ENCODE results near the gene CARD11.
"Not testable (repeated sequence)": the region's sequence is repeated elsewhere in the genome, so short reads cannot be mapped to it uniquely, and the experiment has no call there.

CARD11 gene

DNA sequence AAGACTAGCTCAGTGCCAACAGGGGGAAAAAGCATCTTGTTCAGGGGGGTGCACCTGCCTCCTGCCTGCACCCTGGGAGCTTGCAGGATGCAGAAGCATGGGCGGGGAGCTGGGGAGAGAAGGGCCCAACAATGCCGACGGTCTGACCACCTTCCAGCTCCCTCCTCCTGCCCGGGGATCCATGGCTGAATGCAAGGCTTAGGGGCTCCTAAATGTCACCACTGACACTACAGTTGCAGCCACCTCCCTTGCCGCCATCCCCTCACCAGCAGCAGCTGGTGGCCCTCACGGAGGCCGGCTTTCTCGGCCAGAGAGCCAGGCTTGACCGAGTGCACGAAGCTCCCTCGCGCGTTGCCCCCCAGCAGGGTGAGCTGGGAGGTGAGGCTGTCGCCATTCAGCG, 120.8 kb downstream of the CARD11 start:
- no peak for DNase-seq

DNA sequence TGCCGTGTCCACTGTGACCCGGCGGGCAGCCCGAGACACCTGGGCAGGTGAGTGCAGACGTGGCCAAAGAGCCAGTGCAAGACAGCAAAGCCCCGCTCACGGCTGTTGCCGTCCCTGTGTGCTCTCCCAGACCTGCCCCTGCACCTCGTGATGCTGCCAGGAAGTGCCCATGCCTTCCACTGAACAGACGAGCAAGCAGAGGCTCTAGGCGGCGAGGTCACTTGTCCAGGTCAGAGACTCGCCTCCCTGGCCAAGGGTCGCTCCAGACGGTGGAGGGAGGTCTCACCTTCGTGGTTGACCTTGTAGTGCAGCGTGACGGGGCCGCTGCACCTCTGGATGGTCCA, 121.3 kb downstream of the CARD11 start:
- DNase-seq = no peak

DNA sequence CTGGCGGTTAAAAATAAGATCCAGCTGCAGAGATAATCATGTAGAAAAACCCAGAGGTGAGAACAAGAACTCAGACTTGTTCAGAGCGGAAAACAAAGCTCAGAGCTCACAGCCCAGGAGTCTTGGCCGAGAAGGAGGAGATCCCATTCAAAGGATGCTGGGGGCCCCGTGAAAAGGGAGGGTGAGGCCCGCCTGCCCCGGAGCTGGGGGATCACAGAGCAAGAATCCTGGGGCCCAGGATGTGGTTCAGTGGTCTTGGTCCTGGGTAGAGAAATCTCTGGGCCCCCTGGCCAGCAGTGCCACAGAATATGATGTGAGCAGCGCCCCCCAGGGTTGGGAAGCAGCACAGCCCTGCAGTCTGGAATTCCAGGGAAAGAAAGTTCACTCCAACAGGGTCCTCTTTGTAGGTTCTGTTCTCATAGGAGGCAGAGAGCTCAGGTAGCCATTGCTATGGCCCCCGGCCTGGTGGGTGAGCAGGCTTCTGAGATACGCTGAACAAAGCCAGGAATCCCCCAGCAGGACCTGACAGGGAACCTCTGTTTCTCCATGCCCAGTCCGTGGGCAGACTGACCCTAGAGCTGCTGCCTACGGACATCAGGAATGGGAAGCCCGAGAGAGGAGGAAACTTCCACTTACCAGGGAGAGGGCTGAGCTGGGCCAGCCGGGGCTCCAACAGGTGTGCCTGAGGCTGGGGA, 121.9 kb downstream of the CARD11 start:
- no peak for DNase-seq

DNA sequence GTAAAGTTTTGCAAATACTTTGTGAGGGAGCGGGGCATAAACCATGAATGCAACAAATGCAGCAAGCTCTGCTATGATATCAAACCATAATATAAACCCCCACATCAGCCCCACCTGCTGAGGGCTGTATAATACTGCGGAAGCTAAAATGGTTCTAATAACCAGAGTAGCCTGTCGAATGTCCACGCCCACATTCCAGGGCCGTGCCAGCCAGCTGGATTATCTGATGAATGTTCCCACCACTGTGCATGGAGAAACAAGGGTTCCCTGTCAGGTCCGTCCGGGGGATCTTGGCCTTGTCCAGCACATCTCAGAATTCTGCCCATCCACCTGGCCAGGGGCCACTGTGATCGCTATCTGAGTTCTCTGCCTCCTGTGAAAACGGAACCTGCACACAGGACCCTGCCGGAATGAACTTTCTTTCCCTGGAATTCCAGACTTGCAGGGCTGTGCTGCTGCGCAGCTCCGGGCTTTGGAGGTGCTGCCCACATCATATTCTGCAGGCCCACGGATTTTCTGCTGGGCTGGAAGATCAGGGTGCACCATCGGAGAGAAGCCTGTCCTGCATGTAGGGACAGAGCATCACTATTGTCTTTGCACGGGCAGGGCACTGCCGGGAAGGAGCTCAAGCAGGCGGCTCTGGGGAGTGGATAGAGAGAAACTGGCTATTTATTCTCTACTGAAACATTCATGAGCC, 122.6 kb downstream of the CARD11 start:
- no peak for DNase-seq

DNA sequence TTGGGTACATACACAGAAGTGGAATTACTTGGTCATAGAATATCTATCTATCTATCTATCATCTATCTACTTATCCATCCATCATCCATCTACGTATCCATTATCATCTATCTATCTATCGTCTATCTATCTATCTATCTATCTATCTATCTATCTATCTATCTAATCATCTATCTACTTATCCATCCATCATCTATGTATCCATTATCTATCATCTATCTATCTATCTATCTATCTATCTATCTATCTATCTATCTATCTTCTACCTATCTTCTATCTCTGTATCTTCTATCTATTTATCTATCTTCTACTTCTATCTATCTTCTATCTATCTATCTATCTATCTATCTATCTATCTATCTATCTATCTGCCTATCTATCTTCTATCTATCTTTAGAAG, 123.2 kb downstream of the CARD11 start:
- DNase-seq = not testable (repeated sequence)

DNA sequence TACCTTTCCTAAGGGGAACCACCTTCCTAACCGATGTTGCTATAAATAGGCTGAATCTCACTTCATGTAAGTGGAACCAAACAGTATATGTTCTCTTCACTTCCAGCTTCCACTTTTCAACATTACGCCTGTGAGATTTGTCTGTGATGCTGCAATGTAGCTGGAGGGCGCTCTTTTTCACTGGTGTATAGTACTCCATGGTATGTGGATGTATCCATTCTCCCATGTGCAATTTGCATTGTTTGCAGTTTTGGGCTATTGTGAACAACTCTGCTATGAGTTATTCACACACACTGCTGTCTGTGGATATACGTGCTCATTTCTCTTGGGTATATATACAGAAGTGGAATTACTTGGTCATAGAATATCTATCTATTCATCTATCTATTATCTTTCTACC, 123.6 kb downstream of the CARD11 start:
- no peak for DNase-seq

DNA sequence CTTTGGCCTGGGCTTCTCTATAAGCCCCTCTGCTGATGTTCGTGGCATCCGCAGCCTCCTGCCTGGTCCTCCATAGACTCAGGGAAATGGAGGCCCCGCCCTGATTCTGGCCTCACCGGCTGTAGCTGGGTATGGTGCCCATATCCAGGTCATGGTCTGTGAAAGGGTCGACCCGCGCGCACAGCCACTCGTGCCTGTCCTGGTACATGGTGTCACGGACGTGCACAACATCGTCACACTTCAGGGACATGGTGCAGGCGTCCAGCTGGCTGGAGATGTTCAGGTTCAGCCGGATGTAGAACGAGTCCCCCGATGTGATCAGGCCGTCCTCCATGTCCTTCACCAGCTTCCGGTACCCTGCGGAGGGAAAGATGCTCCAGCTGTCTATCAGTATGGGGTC, 124.4 kb downstream of the CARD11 start:
- DNase-seq = no peak

DNA sequence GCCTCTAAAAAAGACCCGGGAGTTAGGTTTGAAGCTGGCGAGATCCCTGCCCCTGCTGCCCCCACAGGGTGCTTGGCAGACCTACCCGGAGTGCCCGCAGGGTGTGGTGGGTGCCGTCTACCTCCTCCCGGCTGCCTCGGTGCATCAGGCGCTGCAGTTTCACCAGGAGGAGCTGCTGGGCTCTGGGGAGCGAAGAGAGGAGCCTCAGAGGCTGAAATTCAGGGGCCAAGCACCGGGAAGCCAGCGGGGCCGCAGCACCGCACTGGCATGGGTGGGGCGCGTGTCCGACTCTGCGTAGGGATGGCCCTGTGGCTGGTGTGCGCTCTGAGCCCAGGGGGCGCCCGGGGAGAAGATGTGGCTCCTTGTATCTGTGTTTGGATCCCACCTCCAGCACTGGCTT, 125.3 kb downstream of the CARD11 start:
- no peak for DNase-seq

DNA sequence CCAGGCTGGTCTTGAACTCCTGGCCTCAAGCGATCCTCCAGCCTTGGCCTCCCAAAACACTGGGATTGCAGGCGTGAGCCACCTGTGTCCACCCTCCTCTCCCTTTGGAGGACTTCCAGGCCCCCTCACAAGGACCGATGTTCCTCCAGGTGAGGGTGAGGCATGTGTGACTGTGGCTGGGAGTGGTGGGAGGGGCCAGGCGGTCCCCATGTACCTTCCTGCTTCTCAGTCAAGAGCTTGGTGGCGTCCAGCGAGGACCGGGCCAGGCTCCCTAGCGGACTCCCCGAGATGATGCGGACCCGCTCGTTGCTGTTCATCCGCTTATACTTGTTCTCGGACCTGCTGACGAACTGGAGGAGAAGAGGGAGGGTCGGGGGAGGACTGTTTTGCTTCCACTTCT, 128.6 kb downstream of the CARD11 start:
- no peak for DNase-seq

DNA sequence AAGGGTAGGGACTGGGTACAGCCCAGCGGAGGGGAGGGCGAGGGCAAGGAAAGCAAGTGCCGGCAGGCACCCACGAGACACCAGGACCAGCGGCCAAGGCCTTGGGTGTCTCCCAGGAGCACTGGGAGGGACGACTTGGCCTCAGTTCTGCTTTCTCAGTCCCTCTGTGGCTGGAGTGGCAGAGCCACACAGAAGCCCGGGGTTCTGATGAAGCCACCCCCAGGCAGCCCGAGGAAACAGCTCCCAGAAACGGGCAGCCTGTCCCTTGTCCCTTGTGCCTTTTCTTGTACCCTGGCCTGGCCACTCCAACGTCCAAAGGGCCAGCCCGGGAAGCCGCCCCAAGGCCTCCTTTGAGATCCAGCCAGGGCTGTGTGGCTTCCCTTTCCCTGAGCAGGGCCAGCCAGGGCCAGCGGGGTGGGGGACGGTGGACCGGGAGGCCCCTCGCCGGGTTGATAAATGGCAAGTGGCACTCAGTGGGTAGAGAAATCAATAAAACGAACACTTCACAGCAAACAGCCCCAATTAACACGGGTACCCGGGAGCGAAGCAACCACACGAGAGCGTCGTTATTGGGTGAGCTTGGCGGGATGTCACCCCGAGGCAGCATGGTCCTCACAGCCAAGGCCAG, 129.8 kb downstream of the CARD11 start:
- no peak for DNase-seq

DNA sequence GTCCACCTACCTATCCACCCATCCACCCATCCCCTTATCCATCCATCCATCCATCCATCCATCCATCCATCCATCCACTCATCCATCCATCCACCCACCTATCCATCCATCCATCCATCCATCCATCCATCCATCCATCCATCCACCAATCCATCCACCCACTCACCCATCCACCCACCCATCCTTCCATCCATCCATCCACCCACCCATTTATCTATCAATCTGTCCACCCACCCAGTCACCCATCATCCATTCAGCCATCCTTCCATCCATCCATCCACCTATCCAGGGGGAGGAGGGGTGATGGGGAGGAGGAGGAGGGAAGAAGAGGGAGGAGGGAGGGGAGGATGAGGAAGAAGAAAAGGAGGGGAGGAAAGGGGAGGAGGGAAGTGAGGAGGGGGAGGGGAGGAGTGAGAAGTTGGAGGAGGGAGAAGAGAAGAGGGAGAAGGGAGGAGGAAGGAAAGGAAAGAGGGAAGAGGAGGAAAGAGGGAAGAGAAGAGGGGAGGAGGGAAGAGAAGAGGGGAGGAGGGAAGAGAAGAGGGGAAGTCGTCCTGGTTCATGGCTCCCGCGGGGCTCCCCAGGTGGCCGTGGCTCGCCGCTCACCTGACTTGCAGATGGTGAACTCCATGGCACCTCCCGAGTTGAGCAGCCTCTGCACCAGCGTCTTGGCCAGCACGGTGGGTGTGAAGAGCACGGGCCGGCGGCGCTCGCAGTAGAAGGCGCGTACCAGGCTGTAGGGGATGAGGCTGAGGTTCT, 130.8 kb downstream of the CARD11 start:
- no peak for DNase-seq

DNA sequence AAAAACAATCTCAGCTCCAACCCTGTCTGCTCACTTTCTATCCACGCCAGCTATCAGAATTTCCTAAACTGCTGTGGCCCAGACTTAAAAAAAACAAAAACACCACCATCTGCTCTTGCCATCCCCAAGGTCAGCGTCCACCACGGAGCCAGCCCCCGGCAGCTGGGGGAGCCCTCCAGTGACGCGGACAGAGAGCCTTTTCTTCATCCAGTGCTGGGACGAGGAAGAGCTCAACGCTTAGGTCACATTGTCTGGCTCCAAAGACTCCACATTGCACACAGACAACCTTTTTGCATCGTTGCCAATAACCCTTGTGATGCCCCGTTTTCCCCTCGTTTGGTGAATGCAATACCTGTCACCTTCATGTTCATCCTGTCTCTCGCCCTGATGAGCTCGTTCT, 132.2 kb downstream of the CARD11 start:
- no peak for DNase-seq

DNA sequence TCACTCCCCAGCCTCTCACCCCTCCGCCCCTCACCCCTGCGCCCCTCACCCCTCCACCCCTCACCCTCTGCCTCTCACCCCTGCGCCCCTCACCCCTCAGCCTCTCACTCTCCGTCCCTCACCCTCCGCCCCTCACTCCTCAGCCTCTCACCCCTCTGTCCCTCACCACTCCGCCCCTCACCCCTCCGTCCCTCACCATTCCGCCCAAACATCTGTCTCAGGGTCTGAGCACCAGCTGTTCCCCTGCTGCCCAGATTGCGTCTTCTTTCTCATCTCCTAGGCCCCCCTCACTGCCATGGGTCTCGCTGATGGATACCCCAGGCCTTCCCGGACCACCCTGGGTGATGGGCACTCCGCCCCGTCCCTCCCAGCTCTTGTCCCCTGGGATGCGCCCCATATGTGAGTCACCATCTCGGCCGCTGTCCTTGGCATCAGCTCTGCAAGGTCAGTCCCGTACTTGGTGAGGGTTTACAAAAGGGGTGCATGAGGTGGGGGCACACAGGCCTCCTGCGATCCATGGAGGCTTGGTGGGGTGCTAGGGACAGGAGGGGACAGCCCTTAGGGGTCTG, 134.1 kb downstream of the CARD11 start:
- DNase-seq = no peak

DNA sequence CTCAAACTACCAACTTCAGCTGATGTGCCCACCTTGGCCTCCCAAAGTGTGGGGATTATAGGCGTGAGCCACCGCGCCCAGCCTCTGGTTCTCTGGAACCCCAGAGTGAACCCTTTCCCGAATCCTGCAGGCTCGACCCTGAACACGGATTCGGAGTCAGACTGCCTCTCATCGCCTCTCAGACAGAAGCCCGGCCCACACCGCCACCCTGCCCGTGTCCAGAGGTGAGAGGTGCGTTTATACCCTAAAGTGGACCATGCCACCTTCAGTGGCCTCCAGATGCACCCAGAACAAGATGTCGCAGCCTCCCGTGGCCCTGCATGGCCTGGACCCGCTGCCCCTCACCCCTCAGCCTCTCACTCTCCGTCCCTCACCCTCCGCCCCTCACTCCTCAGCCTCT, 134.6 kb downstream of the CARD11 start:
- DNase-seq = no peak

DNA sequence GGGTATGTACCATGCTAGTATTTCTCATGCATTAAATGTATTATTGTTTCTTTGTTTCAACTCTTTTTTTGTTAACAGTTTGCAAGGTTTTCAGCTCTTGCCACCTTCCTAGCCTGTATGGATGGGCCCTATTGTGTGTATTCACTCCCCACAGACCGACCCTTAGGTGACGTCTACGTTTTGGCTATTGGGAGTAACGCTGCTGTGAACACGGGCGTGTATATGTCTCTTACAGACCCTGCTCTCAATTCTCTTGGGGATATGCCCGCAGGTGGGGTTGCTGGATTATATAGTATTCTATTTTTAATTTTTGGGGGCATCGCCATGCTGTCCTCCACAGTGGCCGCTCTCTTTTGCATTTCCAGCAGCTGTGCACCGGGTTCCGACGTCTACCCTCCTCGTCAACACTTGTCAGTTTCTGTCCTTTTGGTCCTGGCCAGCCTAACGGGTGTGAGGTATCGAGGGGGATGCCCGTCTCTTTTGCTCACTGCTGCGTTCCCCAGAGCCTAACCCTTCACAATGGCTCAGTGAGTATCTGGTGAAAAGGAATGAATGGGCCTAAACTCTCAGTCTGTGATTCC, 135.5 kb downstream of the CARD11 start:
- DNase-seq = no peak

DNA sequence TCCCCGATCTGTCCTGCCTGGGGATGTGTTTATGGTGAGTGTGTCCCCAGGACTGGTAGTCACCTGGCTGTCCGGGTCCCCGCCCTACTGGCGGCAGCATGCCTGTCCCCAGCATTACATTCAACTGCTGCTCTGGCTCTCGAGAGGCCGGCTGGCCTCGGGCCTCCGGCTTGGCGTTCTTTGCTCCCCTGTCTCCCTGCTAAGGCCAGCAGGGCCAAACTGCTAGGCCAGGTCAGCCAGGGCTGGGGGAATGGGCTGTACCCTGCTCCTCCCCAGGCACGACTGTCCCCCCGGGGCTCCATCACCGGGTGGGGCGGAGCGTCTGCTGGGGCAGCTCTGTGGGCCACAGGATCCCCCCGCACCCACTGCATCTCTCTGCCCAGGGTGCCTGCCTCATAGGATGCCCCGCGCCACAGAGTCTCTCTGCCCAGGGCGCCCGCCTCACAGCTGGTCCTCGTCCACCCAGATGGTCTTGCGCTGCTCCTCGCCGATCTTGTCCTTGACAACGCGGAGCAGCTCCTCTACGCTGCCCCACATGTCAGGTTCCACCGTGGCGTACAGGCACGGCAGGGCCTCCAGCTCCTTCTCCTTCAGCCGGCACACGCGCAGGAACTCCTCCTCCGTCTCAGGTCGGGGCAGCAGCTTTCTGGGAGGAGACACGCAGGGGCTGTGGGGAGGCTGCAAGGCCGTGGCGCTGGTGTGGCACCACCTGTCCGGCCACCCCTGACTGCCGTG, 137.3 kb downstream of the CARD11 start:
- no peak for DNase-seq

DNA sequence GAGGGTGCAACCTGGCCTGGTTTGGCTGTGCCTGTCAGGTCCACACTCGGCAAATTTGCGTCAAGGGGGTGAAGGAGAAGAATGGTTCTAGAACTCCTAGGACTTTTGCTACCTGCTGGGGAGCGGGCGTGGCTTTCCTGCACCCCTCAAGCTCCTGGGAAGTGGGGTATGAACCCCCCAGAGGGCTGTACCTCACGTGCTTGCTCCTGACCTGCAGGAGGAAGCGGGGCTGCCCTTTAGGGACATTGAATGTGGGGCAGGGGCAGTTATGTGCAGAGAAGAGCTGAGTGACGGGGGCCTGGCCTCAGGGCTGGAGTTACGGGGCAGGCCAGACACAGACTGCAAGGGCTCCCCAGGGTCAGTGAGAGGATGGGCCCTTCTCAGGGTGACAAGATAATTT, 138.2 kb downstream of the CARD11 start:
- DNase-seq = no peak

DNA sequence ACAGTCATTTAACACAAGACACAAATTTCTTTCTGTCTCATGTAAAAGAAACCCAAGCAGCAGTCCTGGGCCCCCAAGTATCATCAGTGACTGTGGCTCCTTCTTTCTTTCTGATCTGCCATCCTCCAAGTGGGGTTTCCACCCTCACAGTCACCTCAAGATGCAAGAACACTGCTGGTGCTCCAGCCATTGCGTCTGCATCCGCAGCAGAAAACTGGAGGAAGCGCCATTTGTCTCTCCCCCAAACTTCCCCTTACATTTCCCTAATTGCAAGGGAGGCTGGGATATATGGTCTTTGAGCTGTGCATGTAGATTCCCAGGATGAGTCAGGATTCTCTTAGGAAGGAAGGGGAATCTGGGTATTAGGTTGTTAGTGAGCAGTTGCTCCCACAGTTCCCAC, 138.6 kb downstream of the CARD11 start:
- DNase-seq = no peak

DNA sequence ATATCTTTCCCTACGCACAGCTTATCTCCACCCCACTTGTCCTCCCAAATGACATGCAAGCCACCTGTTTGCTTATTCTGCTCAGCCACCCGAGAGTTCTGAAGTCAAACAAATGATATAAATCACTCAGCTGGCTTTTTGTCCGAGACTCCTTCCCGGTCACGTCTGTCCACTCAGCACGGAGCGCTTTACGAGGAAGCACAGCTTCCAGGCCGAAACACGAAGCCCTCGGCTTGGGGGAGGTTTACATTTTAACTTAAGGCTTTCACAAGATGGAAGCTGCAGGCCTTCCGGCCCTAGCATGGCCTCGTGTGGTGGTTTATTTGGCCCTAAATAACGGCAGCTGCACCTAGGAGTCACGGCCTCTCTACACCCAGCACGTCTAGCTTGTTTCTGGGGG, 139.5 kb downstream of the CARD11 start:
- no peak for DNase-seq

DNA sequence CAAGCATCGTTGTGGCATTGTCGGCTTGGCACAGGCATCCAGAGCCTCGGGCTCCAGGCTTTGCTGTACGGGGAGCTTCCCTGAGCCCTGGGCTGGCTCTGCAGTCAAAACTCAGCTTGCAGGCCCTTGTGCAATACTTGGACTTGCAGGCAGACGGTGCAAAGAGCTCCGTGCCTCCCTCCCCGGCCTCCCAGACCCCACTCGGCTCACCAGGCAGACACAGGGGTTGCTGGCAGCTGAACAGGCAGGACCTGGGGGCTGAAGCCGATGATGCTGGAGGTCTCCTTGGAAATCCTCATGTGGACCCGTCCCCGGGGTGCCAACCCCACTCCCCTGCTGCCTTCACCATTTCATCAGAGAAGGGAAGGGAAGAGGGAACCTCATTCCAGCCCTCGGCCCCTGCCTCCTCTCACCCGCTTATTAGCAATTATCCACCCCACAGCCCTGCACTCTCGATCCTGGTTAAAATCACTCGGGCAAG, 139.9 kb downstream of the CARD11 start:
- no peak for DNase-seq

DNA sequence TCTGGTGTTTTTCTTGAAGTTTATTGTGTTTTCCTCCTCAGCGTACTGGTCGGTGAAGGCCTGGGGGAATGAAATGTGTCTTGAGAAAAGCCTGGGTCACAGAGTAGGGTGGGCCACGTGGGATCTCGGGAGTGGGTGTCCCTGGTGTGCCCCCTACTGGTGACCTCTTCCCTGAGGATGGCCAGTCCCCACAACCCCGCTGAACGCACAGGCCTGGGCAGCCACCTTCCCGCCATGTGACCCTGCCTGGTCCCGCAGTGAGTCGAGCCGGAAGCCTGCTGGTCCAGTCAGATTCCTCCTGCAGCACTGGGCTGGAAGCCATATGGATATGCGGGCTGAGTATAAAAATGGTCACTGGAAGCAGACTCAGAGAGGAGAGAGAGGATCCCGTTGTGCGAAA, 146.6 kb downstream of the CARD11 start:
- DNase-seq = no peak

DNA sequence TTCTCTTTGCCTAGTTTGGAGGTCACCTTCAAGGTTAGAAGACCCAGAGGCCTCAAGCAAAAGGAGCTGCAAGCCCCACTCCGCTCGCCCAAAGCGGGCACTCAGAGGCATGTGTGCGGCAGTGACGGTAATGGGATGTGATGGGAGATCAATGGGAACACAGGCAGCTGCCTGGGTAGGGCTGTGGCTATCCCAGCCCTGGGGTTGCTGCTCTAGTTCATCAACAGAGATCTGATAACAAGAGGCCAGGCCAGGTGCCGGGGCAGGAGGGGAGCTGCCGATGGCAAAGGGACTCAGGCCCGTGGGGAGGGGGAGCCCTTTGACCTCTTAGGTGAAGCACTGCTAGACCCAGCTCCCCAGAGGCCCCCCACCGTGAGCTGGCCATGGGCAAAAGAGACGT, 147.5 kb downstream of the CARD11 start:
- DNase-seq = no peak

Measured in cerebellar nuclear complex (tissue), 1 donor.